Mucosa of gallbladder (tissue), 1 donor: Measurements from ENCODE around the gene ATP2B3. TPM values are rescaled to one million over a fixed set of nuclear protein-coding genes. Genes with fewer than 3 reads are reported as not detected.
A peak's percentile ranks its signal among the peaks of the same experiment; 100 is the strongest.

Experiments used
- DNase-seq: peaks from one replicate; pipeline ENCODE4 v3.0.0-alpha.2; 2020; ENCODE audit warnings: low spot score
- total RNA-seq: library from RNA; stranded (reverse); gene quantifications from one replicate; pipeline ENCODE4 v1.2.1, GENCODE V29; 2021
- donor health status: DM: no; HTN: no; CAD: no.

ATP2B3 gene
- not detected for total RNA-seq

GRCh38 chrX:153517423-153517822 is at the start of gene ATP2B3:
TSS of gene ATP2B3 (plus strand) at chrX:153517642. CDS start at chrX:153536248, 18,606 bp downstream.
- no peak for DNase-seq

- DNase-seq = no peak
Observed at GRCh38 chrX:153468008-153468580, 49.3 kb upstream of the ATP2B3 start.

GRCh38 chrX:153469811-153470410 is 47.5 kb upstream of the ATP2B3 start:
- no peak for DNase-seq

- DNase-seq = peak; percentile 90
Observed at GRCh38 chrX:153470411-153471363, 46.8 kb upstream of the ATP2B3 start, which contains the start of gene HAUS7. TSS of gene HAUS7 (minus strand) at chrX:153470576. CDS start at chrX:153470557, 19 bp downstream.

GRCh38 chrX:153471663-153472280 is 45.7 kb upstream of the ATP2B3 start:
- no peak for DNase-seq

- DNase-seq = no peak
Observed at GRCh38 chrX:153473126-153473525, 44.3 kb upstream of the ATP2B3 start.

- DNase-seq = no peak
Observed at GRCh38 chrX:153474266-153474665, 43.2 kb upstream of the ATP2B3 start.

GRCh38 chrX:153474718-153475117 is 42.7 kb upstream of the ATP2B3 start:
- DNase-seq = peak; percentile 42

- DNase-seq = no peak
Observed at GRCh38 chrX:153475271-153475670, 42.2 kb upstream of the ATP2B3 start.

- DNase-seq = no peak
Observed at GRCh38 chrX:153475751-153476281, 41.6 kb upstream of the ATP2B3 start.

GRCh38 chrX:153476666-153477363 is 40.6 kb upstream of the ATP2B3 start:
- no peak for DNase-seq

GRCh38 chrX:153477364-153477857 is 40.0 kb upstream of the ATP2B3 start:
- DNase-seq = no peak

- DNase-seq = no peak
Observed at GRCh38 chrX:153477901-153478300, 39.5 kb upstream of the ATP2B3 start.

GRCh38 chrX:153478746-153479145 is 38.7 kb upstream of the ATP2B3 start:
- no peak for DNase-seq

- no peak for DNase-seq
Observed at GRCh38 chrX:153481043-153481442, 36.4 kb upstream of the ATP2B3 start.

GRCh38 chrX:153482376-153483015 is 34.9 kb upstream of the ATP2B3 start:
- DNase-seq = no peak

- no peak for DNase-seq
Observed at GRCh38 chrX:153485396-153486080, 31.9 kb upstream of the ATP2B3 start.

- DNase-seq = no peak
Observed at GRCh38 chrX:153486171-153486570, 31.3 kb upstream of the ATP2B3 start.

GRCh38 chrX:153487590-153488071 is 29.8 kb upstream of the ATP2B3 start:
- DNase-seq = no peak
